ENCODE results near the gene POLR2C.

Gene POLR2C

GRCh38 chr16:57482845-57483545 lies 20.5 kb downstream of the POLR2C start:
- no peak for TF ChIP-seq CTCF (IDR thresholded peaks at IDR 0.05)

- no peak for TF ChIP-seq CTCF (IDR thresholded peaks at IDR 0.05)
Measured at GRCh38 chr16:57483725-57484514, 21.4 kb downstream of the POLR2C start.

- no peak for TF ChIP-seq CTCF (IDR thresholded peaks at IDR 0.05)
Measured at GRCh38 chr16:57484515-57485005, 22.1 kb downstream of the POLR2C start.

DNA sequence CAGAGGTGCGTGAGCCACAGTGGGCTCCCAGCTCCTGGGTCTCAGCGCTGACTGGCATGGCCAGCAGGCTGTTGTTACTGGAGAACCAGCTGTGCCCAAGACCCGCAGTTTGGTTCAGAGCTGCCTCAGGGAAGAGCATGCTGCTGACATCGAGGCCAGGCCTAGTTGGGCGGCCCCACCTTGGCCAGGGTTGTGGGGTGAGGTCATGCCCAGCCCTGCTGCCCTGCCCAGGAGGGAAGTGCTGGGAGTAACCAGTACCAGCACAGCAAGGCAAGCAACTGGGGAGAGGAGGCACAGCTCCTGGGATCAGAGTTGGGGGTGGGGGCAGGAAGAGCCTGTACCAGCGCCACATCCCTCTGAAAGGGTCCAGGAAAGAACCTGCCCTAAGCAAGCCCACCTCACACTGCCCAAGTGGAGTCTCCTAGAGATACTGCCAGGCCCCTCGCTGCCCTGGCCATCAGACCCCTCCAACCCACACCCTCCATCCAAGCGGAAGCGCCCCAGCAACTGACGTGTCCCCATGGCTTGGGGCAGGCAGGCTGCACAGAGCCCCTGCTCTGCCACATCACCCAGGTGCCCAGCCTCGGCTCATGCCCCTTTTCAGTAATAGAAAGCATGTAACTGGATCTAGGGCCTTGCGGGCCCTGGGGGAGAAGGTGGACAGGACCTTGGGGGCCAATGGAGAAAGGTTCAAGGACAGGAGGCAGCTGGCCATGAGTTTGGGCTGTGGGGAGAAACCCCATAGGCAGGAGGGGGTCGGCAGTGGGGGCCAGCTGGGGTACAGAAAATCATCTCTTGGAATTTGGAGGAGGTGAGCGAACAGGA lies 22.8 kb downstream of the POLR2C start:
- TF ChIP-seq CTCF (IDR thresholded peaks at IDR 0.05) = no peak

DNA sequence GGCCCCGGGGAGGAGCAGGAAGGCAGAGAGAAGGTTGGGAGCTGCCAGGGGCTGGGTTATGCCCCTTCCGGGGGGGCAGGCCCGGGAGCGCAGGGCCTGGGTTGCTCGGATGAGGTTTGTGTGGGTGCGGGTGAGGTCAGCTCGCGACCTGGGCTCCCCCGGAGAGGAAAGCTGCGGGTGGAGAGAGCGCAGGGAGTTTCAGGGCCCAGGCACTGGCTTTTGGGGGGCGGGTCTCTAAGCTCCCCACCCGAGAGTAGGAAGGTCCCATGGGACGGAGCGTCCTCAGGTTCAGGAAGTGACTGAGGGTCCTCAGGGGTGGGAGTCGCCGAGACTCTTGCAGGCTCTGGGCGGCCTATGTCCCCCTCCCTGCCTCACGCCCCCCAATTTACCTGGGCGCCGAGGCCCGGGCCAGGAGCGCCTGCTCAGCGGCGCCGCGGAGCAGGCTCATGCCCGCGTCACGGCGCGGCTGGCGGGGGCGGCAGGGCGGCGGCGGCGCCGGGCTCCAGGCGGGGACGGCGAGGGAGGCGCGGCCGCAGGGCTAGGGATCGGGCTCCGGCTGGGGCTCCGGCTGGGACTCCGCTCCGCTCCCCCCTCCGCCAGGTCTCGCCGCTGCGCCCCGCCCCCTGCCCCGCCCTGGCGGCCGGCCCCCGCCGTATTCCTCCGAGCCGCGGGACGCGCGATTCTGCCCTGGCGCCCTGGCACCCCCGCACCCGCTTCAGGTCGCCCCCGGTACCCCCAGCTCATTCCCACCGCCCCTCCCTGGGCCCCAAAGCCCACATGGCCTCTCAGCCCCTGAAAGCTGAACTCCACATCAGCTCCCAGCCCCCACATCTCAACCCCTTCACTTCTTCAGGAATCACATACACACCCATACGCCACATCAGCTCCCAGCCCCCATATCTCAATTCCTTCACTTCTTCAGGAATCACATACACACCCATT lies 23.7 kb downstream of the POLR2C start, which contains the start of gene DOK4:
DOK4 (minus strand) TSS at position 578 of the 942 bp plus-strand sequence. CDS start 6,986 bp downstream, outside the sequence.
- no peak for TF ChIP-seq CTCF (IDR thresholded peaks at IDR 0.05)

DNA sequence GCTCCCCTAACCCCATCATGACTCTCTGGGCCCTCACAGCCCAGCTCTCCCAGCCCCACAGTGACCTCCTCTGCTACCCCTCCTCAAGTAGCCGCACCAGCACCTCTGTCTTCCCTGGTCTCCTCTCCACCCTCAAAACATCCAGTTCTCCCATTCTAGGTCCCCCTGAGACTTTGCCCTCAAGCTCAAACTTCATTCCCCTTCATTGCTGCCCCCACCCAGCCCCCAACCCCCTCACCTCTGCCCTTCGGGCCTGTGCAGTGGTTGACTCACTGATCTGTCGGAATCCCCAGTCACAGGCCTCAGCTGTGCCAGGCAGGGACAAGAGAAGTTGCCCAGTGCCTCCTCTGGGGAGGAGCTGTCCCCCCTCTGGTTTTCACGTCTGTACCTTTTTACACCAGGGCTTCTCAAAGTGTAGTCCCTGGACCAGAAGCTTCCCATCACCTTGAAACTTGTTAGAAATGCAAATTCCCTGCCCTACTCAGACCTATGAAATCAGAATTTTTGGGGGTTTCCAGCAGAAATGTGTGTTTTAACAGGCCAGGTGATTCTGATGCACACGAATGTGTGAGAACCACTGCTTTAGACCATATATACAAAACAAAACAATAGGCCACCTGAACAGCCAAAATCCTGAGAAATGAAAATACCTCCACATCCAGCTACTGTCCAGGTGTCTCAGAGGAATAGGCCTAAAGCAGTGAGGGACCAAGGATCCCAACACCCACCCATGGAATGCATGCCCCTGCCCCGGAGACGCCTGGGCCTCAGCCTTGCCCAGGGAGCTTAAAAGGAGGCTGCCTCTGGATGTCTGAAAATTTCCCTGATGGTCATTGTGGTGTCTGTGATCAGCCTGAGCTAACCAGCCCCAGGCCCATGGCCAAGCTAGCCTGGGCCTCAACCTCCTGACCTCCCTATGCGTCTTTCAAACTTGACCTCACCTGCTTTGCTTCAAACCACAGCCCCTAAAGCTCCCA lies 24.7 kb downstream of the POLR2C start:
- TF ChIP-seq CTCF (IDR thresholded peaks at IDR 0.05) = no peak

Data from LNCAP (cell line).